Loucy (cell line): ENCODE measurements around the gene TAS2R8.

Experiments used
- H2AFZ ChIP-seq: fragments of 200-600 bp; sonication (generic); 2 replicates; pipeline ENCODE4 v1.6.0; 2016; ENCODE audit warnings: antibody characterized with exemption, mild to moderate bottlenecking, low read length, moderate library complexity
- H3F3A ChIP-seq: fragments of 200-600 bp; 2 replicates; pipeline ENCODE4 v1.6.0; 2016; ENCODE audit warnings: antibody characterized with exemption, low read depth, mild to moderate bottlenecking
- H3K27me3 ChIP-seq: fragments of 200-600 bp; sonication (generic); 2 replicates; pipeline ENCODE4 v1.6.1; 2014; ENCODE audit warnings: low read length, mild to moderate bottlenecking; ENCODE audit not compliant: insufficient read depth, poor library complexity, severe bottlenecking
- H3K36me3 ChIP-seq: fragments of 200-600 bp; sonication (generic); 2 replicates; pipeline ENCODE4 v1.6.1; 2016; ENCODE audit warnings: low read length; ENCODE audit not compliant: insufficient read depth
- H3K4me1 ChIP-seq: fragments of 200-600 bp; sonication (generic); 2 replicates; pipeline ENCODE4 v1.5.1; 2014; ENCODE audit warnings: low read length, mild to moderate bottlenecking; ENCODE audit not compliant: insufficient read depth, poor library complexity, severe bottlenecking
- H3K4me2 ChIP-seq: fragments of 200-600 bp; sonication (generic); 2 replicates; pipeline ENCODE4 v1.6.0; 2014; ENCODE audit warnings: antibody characterized with exemption, low read length, low read depth, mild to moderate bottlenecking; ENCODE audit not compliant: poor library complexity, severe bottlenecking
- H3K4me3 ChIP-seq: fragments of 200-600 bp; sonication (generic); 2 replicates; pipeline ENCODE4 v1.5.1; 2014; ENCODE audit warnings: low read length, mild to moderate bottlenecking, mixed read lengths; ENCODE audit not compliant: poor library complexity, severe bottlenecking
- H3K79me2 ChIP-seq: fragments of 200-600 bp; sonication (generic); 2 replicates; pipeline ENCODE4 v1.6.1; 2014; ENCODE audit warnings: low read length; ENCODE audit not compliant: insufficient read depth
- H3K9ac ChIP-seq: fragments of 200-600 bp; sonication (generic); 2 replicates; pipeline ENCODE4 v1.6.0; 2014; ENCODE audit warnings: mild to moderate bottlenecking, low read depth, low read length, moderate library complexity; ENCODE audit not compliant: poor library complexity, severe bottlenecking
- H3K9me2 ChIP-seq: fragments of 200-600 bp; sonication (generic); replicated peaks from 2 replicates; pipeline ENCODE4 v1.6.1; 2016; ENCODE audit warnings: low read depth, low read length, mixed read lengths
- H3K9me3 ChIP-seq: fragments of 200-600 bp; sonication (generic); 2 replicates; pipeline ENCODE4 v1.6.1; 2014; ENCODE audit warnings: mild to moderate bottlenecking, antibody characterized with exemption, low read length, low read depth; ENCODE audit not compliant: insufficient read depth
- H4K20me1 ChIP-seq: fragments of 200-600 bp; sonication (generic); 2 replicates; pipeline ENCODE4 v1.6.0; 2014; ENCODE audit warnings: antibody characterized with exemption, low read length, mild to moderate bottlenecking; ENCODE audit not compliant: insufficient read depth, poor library complexity, severe bottlenecking
- CTCF ChIP-seq: fragments of 200-600 bp; sonication (generic); conservative IDR thresholded peaks from 2 replicates; pipeline ENCODE4 v1.5.1; 2014; ENCODE audit warnings: mild to moderate bottlenecking, antibody characterized with exemption, low read length
- EZH2phosphoT487 ChIP-seq: fragments of 200-600 bp; IDR thresholded peaks from 2 replicates; pipeline ENCODE4 v1.6.1; 2018; ENCODE audit warnings: antibody characterized with exemption, mild to moderate bottlenecking, moderate library complexity, borderline replicate concordance

The TAS2R8 gene

GRCh38 chr12:10842862-10843261, 35.8 kb upstream of the TAS2R8 start:
- no peaks in the 10 kb centered on the region for H3K4me1 ChIP-seq
- TF ChIP-seq EZH2phosphoT487 (no peak), CTCF (no peak)
- H3K9me2 ChIP-seq: no peaks in the 10 kb centered on the region
- no peaks in the 10 kb centered on the region for H3K27me3 ChIP-seq
- H3K9ac ChIP-seq: no peak overlapping the region
- H3F3A ChIP-seq: no peaks in the 10 kb centered on the region
- H3K36me3 ChIP-seq: no peaks in the 10 kb centered on the region
- H3K4me2 ChIP-seq: no peak overlapping the region
- no peaks in the 10 kb centered on the region for H3K9me3 ChIP-seq
- H2AFZ ChIP-seq: no peak overlapping the region
- H4K20me1 ChIP-seq: no peaks in the 10 kb centered on the region
- H3K79me2 ChIP-seq: no peaks in the 10 kb centered on the region
- no peak overlapping the region for H3K4me3 ChIP-seq

GRCh38 chr12:10838461-10838860, 31.4 kb upstream of the TAS2R8 start:
- Histone ChIP-seq H3K9me2 (no peaks in the 10 kb centered on the region), H3K9me3 (no peaks in the 10 kb centered on the region), H3K79me2 (no peaks in the 10 kb centered on the region), H2AFZ (no peak overlapping the region), H3K9ac (no peak overlapping the region), H3K27me3 (no peaks in the 10 kb centered on the region), H3F3A (no peaks in the 10 kb centered on the region), H3K4me1 (no peaks in the 10 kb centered on the region), H3K36me3 (no peaks in the 10 kb centered on the region), H4K20me1 (no peaks in the 10 kb centered on the region), H3K4me3 (no peak overlapping the region), H3K4me2 (no peak overlapping the region)
- no peak for TF ChIP-seq EZH2phosphoT487
- TF ChIP-seq CTCF: no peak

GRCh38 chr12:10829994-10830393, 22.9 kb upstream of the TAS2R8 start:
- Histone ChIP-seq H3K4me2 (no peak overlapping the region), H3K9me2 (no peaks in the 10 kb centered on the region), H2AFZ (no peak overlapping the region), H3K9ac (no peak overlapping the region), H3K79me2 (no peaks in the 10 kb centered on the region), H3K27me3 (no peaks in the 10 kb centered on the region), H3K9me3 (no peaks in the 10 kb centered on the region), H3K36me3 (no peaks in the 10 kb centered on the region), H4K20me1 (no peaks in the 10 kb centered on the region), H3F3A (no peaks in the 10 kb centered on the region), H3K4me3 (no peak overlapping the region), H3K4me1 (no peaks in the 10 kb centered on the region)
- no peak for TF ChIP-seq EZH2phosphoT487
- no peak for TF ChIP-seq CTCF
